HepG2 (cell line): ENCODE results near the gene SNUPN. TPM values are rescaled to one million over a fixed set of nuclear protein-coding genes. Genes with fewer than 3 reads are reported as not detected.

Experiments used
- CCAR2 ChIP-seq: fragments of 200-400 bp; formaldehyde crosslinking; optimal IDR thresholded peaks from 2 replicates; pipeline ENCODE3; 2018; ENCODE audit warnings: low read depth, mild to moderate bottlenecking, low read length, moderate library complexity
- EP300 ChIP-seq, 3 experiments: sonication (generic) in 1 of 3; formaldehyde crosslinking in 1 of 3; IDR thresholded peaks; 2 replicates each; pipeline versions ENCODE4 v1.5.1 to v1.6.1; 2011 to 2020; ENCODE audit warnings: low read depth in 2 of 3, low read length in 2 of 3, borderline replicate concordance in 1 of 3, improper control_type of control experiment in 1 of 3, mild to moderate bottlenecking in 1 of 3, missing genetic modification reagents in 1 of 3, moderate library complexity in 1 of 3
- GABPA ChIP-seq, 2 experiments: IDR thresholded peaks; 2 replicates each; pipeline ENCODE4 v1.6.1; 2011 to 2016; ENCODE audit warnings: low read depth in 2 of 2, low read length in 1 of 2, missing biosample characterization in 1 of 2, missing genetic modification characterization in 1 of 2
- MED13 ChIP-seq: sonication (generic); formaldehyde crosslinking; IDR thresholded peaks from 2 replicates; pipeline ENCODE4 v1.5.0; 2020; ENCODE audit warnings: missing genetic modification reagents
- MTERF4 ChIP-seq: sonication (generic); formaldehyde crosslinking; IDR thresholded peaks from 2 replicates; pipeline ENCODE4 v1.8.0; 2023; ENCODE audit warnings: mild to moderate bottlenecking, missing genetic modification reagents
- MXD4 ChIP-seq: IDR thresholded peaks from 2 replicates; pipeline ENCODE4 v1.6.1; 2016; ENCODE audit warnings: mild to moderate bottlenecking, missing biosample characterization, missing genetic modification reagents
- ZBTB2 ChIP-seq: sonication (generic); formaldehyde crosslinking; IDR thresholded peaks from 2 replicates; pipeline ENCODE4 v1.8.0; 2022; ENCODE audit warnings: low read depth, missing genetic modification reagents
- ZFP82 ChIP-seq: sonication (generic); formaldehyde crosslinking; IDR thresholded peaks from 2 replicates; pipeline ENCODE4 v1.5.1; 2020; ENCODE audit warnings: mild to moderate bottlenecking, missing genetic modification reagents, borderline replicate concordance
- ZHX2 ChIP-seq, 2 experiments: sonication (generic) in 1 of 2; formaldehyde crosslinking in 1 of 2; IDR thresholded peaks; 2 replicates each; pipeline versions ENCODE4 v1.6.1 to v1.9.0; 2014 to 2022; ENCODE audit warnings: antibody characterized with exemption in 1 of 2, borderline replicate concordance in 1 of 2, inconsistent platforms in 1 of 2, low read depth in 1 of 2, missing genetic modification reagents in 1 of 2
- ZMYM3 ChIP-seq: sonication (generic); formaldehyde crosslinking; IDR thresholded peaks from 2 replicates; pipeline ENCODE4 v1.5.1; 2020; ENCODE audit warnings: mild to moderate bottlenecking, missing genetic modification reagents
- ZNF30 ChIP-seq: sonication (generic); formaldehyde crosslinking; IDR thresholded peaks from 2 replicates; pipeline ENCODE4 v1.5.0; 2020; ENCODE audit warnings: mild to moderate bottlenecking, missing genetic modification reagents
- ZNF335 ChIP-seq: sonication (generic); formaldehyde crosslinking; IDR thresholded peaks from 2 replicates; pipeline ENCODE4 v1.4.0; 2020; ENCODE audit warnings: missing genetic modification reagents
- ZNF451 ChIP-seq: sonication (generic); formaldehyde crosslinking; IDR thresholded peaks from 2 replicates; pipeline ENCODE4 v1.5.0; 2020; ENCODE audit warnings: mild to moderate bottlenecking, missing genetic modification reagents
- ZNF510 ChIP-seq: sonication (generic); formaldehyde crosslinking; IDR thresholded peaks from 2 replicates; pipeline ENCODE4 v1.4.0; 2020; ENCODE audit warnings: low read depth, mild to moderate bottlenecking, missing genetic modification reagents
- ZNF562 ChIP-seq: sonication (generic); formaldehyde crosslinking; IDR thresholded peaks from 2 replicates; pipeline ENCODE4 v1.8.0; 2022; ENCODE audit warnings: missing genetic modification reagents, borderline replicate concordance
- ZNF703 ChIP-seq: sonication (generic); formaldehyde crosslinking; IDR thresholded peaks from 2 replicates; pipeline ENCODE4 v1.5.1; 2020; ENCODE audit warnings: missing genetic modification reagents, mild to moderate bottlenecking, moderate library complexity, borderline replicate concordance
- ZNF839 ChIP-seq: sonication (generic); formaldehyde crosslinking; IDR thresholded peaks from 2 replicates; pipeline ENCODE4 v1.4.0; 2020; ENCODE audit warnings: missing genetic modification reagents, mild to moderate bottlenecking, borderline replicate concordance
- ZSCAN20 ChIP-seq: sonication (generic); formaldehyde crosslinking; IDR thresholded peaks from 2 replicates; pipeline ENCODE4 v1.4.0; 2020; ENCODE audit warnings: missing genetic modification reagents, mild to moderate bottlenecking, borderline replicate concordance
- ZSCAN31 ChIP-seq: sonication (generic); formaldehyde crosslinking; IDR thresholded peaks from 2 replicates; pipeline ENCODE4 v1.5.0; 2020; ENCODE audit warnings: low read depth, mild to moderate bottlenecking, missing genetic modification reagents
- polyA plus RNA-seq, 8 experiments: library from polyadenylated mRNA; depleted of rRNA in 3 of 8; stranded (reverse) in 7 of 8; unstranded in 1 of 8; fragments of >200 nt; fragmentation: Illumina TruSeq in 4 of 8; extraction: Trizol in 4 of 8; gene quantifications; 2 replicates each; pipeline versions ENCODE4 v1.2.1 to v1.2.3, GENCODE V29; 2011 to 2016; ENCODE audit warnings: low read depth in 4 of 8, missing spikeins in 1 of 8, mixed read lengths in 1 of 8; ENCODE audit not compliant: insufficient read depth in 1 of 8
- total RNA-seq, 5 experiments: library from RNA; depleted of rRNA; stranded (reverse); fragments of >200 nt; fragmentation: Illumina TruSeq; extraction: Trizol; gene quantifications; 2 replicates each; pipeline ENCODE4 v1.2.3, GENCODE V29; 2016; ENCODE audit warnings: low read depth in 1 of 5

The SNUPN gene
- total and polyA plus RNA-seq, 2 of the 13 experiments (the other 11 are each of a cell fraction or from before 2014, with no cell fraction given): 9.0 to 16.4 TPM

- TF ChIP-seq GABPA (IDR thresholded peaks at IDR 0.05; ENCODE audit: low read depth, low read length) (no peak), GABPA (CRISPR knock-in tag; IDR thresholded peaks at IDR 0.05; ENCODE audit: low read depth) (peak; percentile 84), ZNF510 (CRISPR knock-in tag) (peak; percentile 85), ZNF839 (no peak; the same call in 1 of the 2 replicates), ZHX2 (IDR thresholded peaks at IDR 0.05; ENCODE audit: low read depth) (peak; percentile 78; the same call in 1 of the 2 replicates), ZHX2 (CRISPR knock-in tag; IDR thresholded peaks at IDR 0.05; ENCODE audit: borderline replicate concordance) (no peak), MED13 (CRISPR knock-in tag) (peak; percentile 88; the same call in 1 of the 2 replicates), EP300 (IDR thresholded peaks at IDR 0.05; ENCODE audit: low read depth in 2 of 2, low read length in 2 of 2) (no peak; a peak in 1 of 4 replicates), EP300 (CRISPR knock-in tag; IDR thresholded peaks at IDR 0.05; ENCODE audit: borderline replicate concordance) (peak; percentile 56; the same call in 1 of the 2 replicates), ZMYM3 (CRISPR knock-in tag) (peak; percentile 74; the same call in 1 of the 2 replicates), MTERF4 (no peak; the same call in none of the 2 replicates), ZNF335 (CRISPR knock-in tag) (no peak; the same call in 1 of the 2 replicates), ZFP82 (peak; percentile 87; the same call in 1 of the 2 replicates), MXD4 (CRISPR knock-in tag) (peak; percentile 95), CCAR2 (no peak), ZNF562 (no peak), ZSCAN20 (CRISPR knock-in tag) (no peak), ZNF30 (no peak), ZSCAN31 (CRISPR knock-in tag) (peak; percentile 83), ZBTB2 (CRISPR knock-in tag) (peak; percentile 69), ZNF703 (CRISPR knock-in tag) (peak; percentile 16; the same call in 1 of the 2 replicates), ZNF451 (CRISPR knock-in tag) (peak; percentile 73; the same call in 1 of the 2 replicates)
Measured at GRCh38 chr15:75639709-75640482, 14.4 kb upstream of the SNUPN start, which contains the start of gene IMP3 (continued).
